Measurements from ENCODE around the gene GSPT1.

The GSPT1 gene

DNA sequence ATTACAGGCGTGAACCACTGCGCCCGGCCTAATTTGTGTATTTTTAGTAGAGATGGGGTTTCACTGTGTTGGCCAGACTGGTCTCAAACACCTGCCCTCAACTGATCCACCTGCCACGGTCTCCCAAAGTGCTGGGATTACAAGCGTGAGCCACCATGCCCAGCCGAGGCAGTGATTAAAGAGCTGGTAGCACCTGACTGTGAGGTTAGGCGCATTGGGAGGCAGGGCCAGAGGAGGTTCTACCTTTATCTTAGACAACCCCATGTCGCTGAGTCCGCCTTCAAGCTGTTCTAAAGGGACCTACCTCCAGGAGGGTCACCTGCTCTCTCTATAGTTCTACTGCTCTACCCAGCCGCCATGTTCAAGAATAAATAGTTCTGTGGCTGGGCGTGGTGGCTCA is 72.5 kb downstream of the GSPT1 start:
- H3K4me3 Mint-ChIP-seq: no peak overlapping the region
- no peak for TF ChIP-seq CTCF (IDR thresholded peaks at IDR 0.05; ENCODE audit: unreplicated experiment in 3 of 3)
- H3K36me3 Mint-ChIP-seq (ENCODE audit: low read depth): peaks cover 70% of the 10 kb centered on the region
- no peaks in the 10 kb centered on the region for H3K9me3 Mint-ChIP-seq
- H3K27ac Mint-ChIP-seq: no peak overlapping the region
- H3K27me3 Mint-ChIP-seq (ENCODE audit: low read depth): no peaks in the 10 kb centered on the region
- H3K4me1 Mint-ChIP-seq: no peaks in the 10 kb centered on the region

DNA sequence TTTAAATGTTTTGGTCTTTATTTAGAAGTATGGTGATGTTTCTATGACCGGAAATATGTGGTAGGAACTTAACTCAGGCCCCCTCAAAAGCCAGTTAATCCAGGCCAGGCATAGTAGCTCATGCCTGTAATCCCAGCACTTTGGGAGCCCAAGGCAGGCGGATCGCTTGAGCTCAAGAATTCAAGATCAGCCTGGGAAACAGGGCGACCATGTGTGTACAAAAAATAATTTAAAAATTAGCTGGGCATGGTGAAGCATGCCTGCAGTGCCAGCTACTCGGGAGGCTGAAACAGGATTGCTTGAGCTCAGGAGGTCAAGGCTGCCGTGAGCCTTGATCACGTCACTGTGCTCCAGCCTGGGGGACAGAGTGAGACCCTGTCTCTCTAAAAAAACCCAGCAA is 74.7 kb downstream of the GSPT1 start:
- H3K9me3 Mint-ChIP-seq: no peaks in the 10 kb centered on the region
- H3K4me1 Mint-ChIP-seq: peaks cover 8% of the 10 kb centered on the region
- H3K27ac Mint-ChIP-seq: no peak overlapping the region
- TF ChIP-seq CTCF (IDR thresholded peaks at IDR 0.05; ENCODE audit: unreplicated experiment in 3 of 3): no peak
- H3K4me3 Mint-ChIP-seq: no peak overlapping the region
- H3K27me3 Mint-ChIP-seq (ENCODE audit: low read depth): no peaks in the 10 kb centered on the region
- H3K36me3 Mint-ChIP-seq (ENCODE audit: low read depth): peaks cover 74% of the 10 kb centered on the region

GRCh38 chr16:11836650-11837244 is 79.0 kb downstream of the GSPT1 start:
- no peaks in the 10 kb centered on the region for H3K9me3 Mint-ChIP-seq
- TF ChIP-seq CTCF (IDR thresholded peaks at IDR 0.05; ENCODE audit: unreplicated experiment in 3 of 3): no peak
- peaks cover 49% of the 10 kb centered on the region for H3K36me3 Mint-ChIP-seq (ENCODE audit: low read depth)
- no peaks in the 10 kb centered on the region for H3K27me3 Mint-ChIP-seq (ENCODE audit: low read depth)
- H3K27ac Mint-ChIP-seq: peak overlapping the region in 2 of 3 experiments; percentile 32 to 47
- no peak overlapping the region for H3K4me3 Mint-ChIP-seq
- peaks cover 16% of the 10 kb centered on the region for H3K4me1 Mint-ChIP-seq

DNA sequence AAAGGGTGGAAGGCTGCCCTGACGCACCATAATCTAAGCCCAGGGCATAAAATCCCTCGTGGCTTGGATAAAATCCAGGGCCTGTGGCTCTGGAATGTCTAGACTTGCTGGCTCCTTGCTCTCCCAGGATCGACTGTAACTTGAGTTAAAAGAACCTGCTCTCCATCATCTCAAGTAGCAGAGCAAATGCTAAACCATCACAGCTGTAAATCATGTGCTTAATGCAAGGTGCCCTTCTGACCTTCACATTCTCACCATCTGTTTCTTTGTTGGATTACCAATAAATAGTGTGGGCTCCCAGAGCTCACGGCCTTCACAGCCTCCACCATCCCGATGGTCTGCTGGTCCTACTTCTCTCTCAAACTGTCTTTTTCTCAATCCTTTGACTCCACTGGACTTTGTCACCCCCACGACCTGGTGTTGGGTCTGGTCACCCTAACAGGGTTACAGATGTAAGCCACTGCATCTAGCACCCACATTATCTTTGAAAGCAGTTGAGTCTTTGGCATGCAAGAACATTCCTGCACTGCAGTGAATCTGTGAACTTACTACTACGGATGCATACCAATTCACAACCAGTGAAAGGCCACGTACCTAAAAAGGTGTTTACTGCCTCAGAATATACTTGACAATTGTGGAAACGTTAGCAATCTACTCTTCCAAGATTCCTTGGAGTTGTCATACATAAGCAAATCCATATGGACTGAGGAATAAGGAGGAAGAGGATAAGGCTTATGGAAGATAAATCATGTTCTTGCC is 79.7 kb downstream of the GSPT1 start:
- Mint-ChIP-seq H3K27ac (peak overlapping the region; percentile 32 to 47 (median 37)), H3K27me3 (ENCODE audit: low read depth) (no peaks in the 10 kb centered on the region), H3K36me3 (ENCODE audit: low read depth) (peaks cover 43% of the 10 kb centered on the region), H3K9me3 (no peaks in the 10 kb centered on the region), H3K4me1 (peaks cover 16% of the 10 kb centered on the region), H3K4me3 (no peak overlapping the region)
- no peak for TF ChIP-seq CTCF (IDR thresholded peaks at IDR 0.05; ENCODE audit: unreplicated experiment in 3 of 3)

- H3K4me1 Mint-ChIP-seq: peaks cover 16% of the 10 kb centered on the region
- TF ChIP-seq CTCF (IDR thresholded peaks at IDR 0.05; ENCODE audit: unreplicated experiment in 3 of 3): no peak
- no peaks in the 10 kb centered on the region for H3K9me3 Mint-ChIP-seq
- no peaks in the 10 kb centered on the region for H3K27me3 Mint-ChIP-seq (ENCODE audit: low read depth)
- H3K36me3 Mint-ChIP-seq (ENCODE audit: low read depth): peaks cover 36% of the 10 kb centered on the region
- no peak overlapping the region for H3K4me3 Mint-ChIP-seq
- H3K27ac Mint-ChIP-seq: no peak overlapping the region
These were observed 80.4 kb downstream of the GSPT1 start for GRCh38 chr16:11835309-11835708.

Data from nephron (organoid).